ENCODE measurements around the gene MEIS3. TPM values are rescaled to one million over a fixed set of nuclear protein-coding genes. Genes with fewer than 3 reads are reported as not detected.
A peak's percentile ranks its signal among the peaks of the same experiment; 100 is the strongest.

MEIS3 gene
- total RNA-seq, 1 experiment from 2014 or later, result 35.8 TPM

- peaks cover 20% of the 10 kb centered on the region; the same call in 1 of the 2 replicates for H3K27me3 ChIP-seq (ENCODE audit: insufficient read depth, low read length)
- no peak overlapping the region for H2AFZ ChIP-seq (ENCODE audit: low read depth, low read length, poor library complexity, severe bottlenecking)
- BruUV-seq (replicated peaks), result TSS peak; percentile 57
- H3K4me3 ChIP-seq (replicated peaks in 1 of 2; ENCODE audit: low read depth in 1 of 2, low read length in 2 of 2), result peak overlapping the region; percentile 51 to 63
- no peak for ATAC-seq
- no peak for DNase-seq (ENCODE audit: low read depth, low spot score)
- ChIA-PET RAD21 (ENCODE audit: low non-redundant PET in 1 of 2, low total read pairs in 2 of 2, uncharacterized antibody in 2 of 2, unreplicated experiment in 2 of 2) (no interaction called here), POLR2A (no interaction called here), CTCF (no interaction called here)
- H3K9me2 ChIP-seq (ENCODE audit: insufficient read depth), result no peaks in the 10 kb centered on the region
- H3K4me1 ChIP-seq (ENCODE audit: control insufficient read depth in 1 of 2, insufficient read depth in 2 of 2, low read length in 2 of 2), result peaks cover 9 to 13% of the 10 kb centered on the region in 2 experiments; a peak in 3 of 4 replicates
- TF ChIP-seq CTCF (IDR thresholded peaks at IDR 0.05 in 2 of 3, conservative IDR thresholded peaks at IDR 0.05 in 1 of 3; ENCODE audit: borderline replicate concordance in 1 of 3, insufficient read depth in 1 of 3, low read depth in 2 of 3, low read length in 2 of 3), result no peak
- TF ChIP-seq JUND (IDR thresholded peaks at IDR 0.05), result no peak
- TF ChIP-seq ZNF274 (IDR thresholded peaks at IDR 0.05; ENCODE audit: low read depth, low read length), result no peak
- TF ChIP-seq TCF7L2 (IDR thresholded peaks at IDR 0.05; ENCODE audit: borderline replicate concordance, extremely low read depth, insufficient read depth, insufficient read length), result no peak
- no peak for TF ChIP-seq ZFX (IDR thresholded peaks at IDR 0.05)
- intact Hi-C loops (cut with micrococcal nuclease), result no loop called here
- H3K79me2 ChIP-seq (ENCODE audit: insufficient read depth, low read length), result no peaks in the 10 kb centered on the region
- no peaks in the 10 kb centered on the region for H3K9me3 ChIP-seq (ENCODE audit: control insufficient read depth in 1 of 2, insufficient read depth in 1 of 2, low read depth in 1 of 2, low read length in 2 of 2)
- peak overlapping the region; percentile 71; the same call in 1 of the 2 replicates for H3K27ac ChIP-seq (ENCODE audit: low read depth, low read length)
- peak overlapping the region; percentile 85 for H3K4me2 ChIP-seq (ENCODE audit: low read length)
- no peaks in the 10 kb centered on the region for H4K20me1 ChIP-seq (ENCODE audit: insufficient read depth)
- H3K9ac ChIP-seq (ENCODE audit: low read length), result peak overlapping the region; percentile 62
- H3K36me3 ChIP-seq (ENCODE audit: control insufficient read depth in 1 of 2, insufficient read depth in 2 of 2, low read length in 2 of 2), result no peaks in the 10 kb centered on the region
Observed at GRCh38 chr19:47417746-47418691, 1.3 kb downstream of the MEIS3 start.
